GM20431 (cell line): ENCODE results near the gene WIPF3.

Experiments
- in situ Hi-C: fragments of 300-500 bp; cut with MseI, MboI; formaldehyde crosslinking; loops from one replicate; pipeline ENCODE4 v1.15.0; 2020; ENCODE audit warnings: low sequenced_read_pairs; ENCODE audit not compliant: unreplicated experiment

WIPF3 gene, protein sequence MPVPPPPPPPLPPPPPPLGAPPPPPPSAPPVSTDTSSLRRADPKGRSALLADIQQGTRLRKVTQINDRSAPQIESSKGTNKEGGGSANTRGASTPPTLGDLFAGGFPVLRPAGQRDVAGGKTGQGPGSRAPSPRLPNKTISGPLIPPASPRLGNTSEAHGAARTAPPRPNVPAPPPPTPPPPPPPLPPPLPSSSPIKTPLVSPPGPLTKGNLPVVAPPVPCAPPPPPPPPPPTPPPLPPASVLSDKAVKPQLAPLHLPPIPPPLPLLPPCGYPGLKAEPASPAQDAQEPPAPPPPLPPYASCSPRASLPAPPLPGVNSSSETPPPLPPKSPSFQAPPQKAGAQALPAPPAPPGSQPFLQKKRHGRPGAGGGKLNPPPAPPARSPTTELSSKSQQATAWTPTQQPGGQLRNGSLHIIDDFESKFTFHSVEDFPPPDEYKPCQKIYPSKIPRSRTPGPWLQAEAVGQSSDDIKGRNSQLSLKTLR

GRCh38 chr7:29806208-29806994, at the start of gene WIPF3:
Gene WIPF3, plus strand, starts transcription at chr7:29806508. Its CDS starts 28,217 bp downstream, at chr7:29834725.
- in situ Hi-C loops, result no loop called here

DNA sequence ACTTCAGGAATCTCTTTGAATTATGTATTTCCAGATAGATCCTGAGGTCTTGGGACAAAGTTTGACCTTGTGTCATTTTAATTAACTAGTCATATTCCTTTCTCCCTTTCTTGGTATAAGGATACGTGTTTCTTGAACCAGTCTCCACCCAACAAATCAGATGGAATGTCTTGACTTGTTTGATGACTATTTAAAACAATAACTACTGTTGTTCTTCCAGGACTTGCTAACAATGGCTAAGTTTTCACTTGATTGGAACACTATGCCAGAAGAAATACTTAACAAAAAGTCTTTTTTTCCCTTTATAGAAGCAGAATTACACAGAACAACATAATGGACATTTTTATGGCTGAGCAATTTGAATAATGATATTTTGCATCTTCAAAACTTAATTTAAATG, 43.0 kb upstream of the WIPF3 start:
- in situ Hi-C loops, result no loop called here

DNA sequence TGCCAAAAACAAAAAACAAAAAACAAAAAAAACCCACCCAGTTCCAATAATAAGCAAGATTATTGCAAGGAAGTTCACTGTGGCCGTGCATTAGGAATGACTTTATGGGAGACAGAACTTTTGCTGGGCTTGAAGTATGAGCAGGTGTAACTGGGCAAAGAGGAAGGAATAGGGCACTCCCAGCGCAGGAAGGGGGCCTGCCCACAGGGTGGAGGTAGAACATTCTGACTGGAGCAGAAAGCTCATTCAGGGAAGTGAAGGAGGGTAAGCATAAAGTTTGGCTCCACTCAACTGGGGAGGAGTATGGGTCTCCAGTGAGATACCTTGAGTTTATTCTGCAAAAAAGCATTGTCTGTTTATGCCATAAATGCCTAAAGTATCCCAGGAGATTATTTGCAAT, 42.1 kb upstream of the WIPF3 start:
- in situ Hi-C loops, result no loop called here

- in situ Hi-C loops, result no loop called here
These were observed 40.8 kb upstream of the WIPF3 start for GRCh38 chr7:29765490-29765889.

GRCh38 chr7:29770371-29770770, 35.9 kb upstream of the WIPF3 start:
- in situ Hi-C loops, result no loop called here

DNA sequence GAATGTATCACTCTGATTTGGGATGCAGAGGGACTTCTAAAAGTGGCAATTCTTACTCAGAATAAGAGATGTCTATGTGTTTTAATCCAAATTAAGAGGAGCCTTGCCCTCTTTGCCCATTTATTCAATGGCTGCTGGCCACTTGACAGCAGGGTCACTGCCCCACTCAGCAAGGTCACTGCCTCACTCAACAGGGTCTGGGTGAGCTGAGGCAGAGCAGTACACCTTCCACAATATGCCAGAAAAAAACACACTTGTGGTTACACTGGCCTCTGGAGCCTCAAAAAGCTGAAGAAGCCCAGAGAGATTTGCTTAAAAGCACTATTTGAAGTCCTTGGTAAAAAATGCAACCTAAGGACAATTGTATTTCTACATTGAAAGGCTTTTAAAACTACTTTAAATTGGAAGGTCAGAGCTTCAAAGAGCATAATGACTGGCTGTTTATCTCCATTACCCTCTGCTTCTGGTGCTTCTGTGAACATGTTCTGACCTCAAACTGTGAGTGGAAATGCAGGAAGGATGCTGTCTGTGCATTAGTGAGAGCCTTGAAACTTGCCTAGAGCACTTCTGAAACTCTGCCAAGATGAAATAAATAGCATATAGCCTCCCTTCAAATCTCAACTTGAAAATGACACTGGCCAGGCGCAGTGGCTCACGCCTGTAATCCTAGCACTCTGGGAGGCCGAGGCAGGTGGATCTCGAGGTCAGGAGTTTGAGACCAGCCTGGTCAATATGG, 35.1 kb upstream of the WIPF3 start:
- in situ Hi-C loops, result no loop called here

GRCh38 chr7:29779017-29779416, 27.3 kb upstream of the WIPF3 start:
- in situ Hi-C loops, result no loop called here

- in situ Hi-C loops, result no loop called here
These were observed 26.0 kb upstream of the WIPF3 start for GRCh38 chr7:29780346-29780745.

DNA sequence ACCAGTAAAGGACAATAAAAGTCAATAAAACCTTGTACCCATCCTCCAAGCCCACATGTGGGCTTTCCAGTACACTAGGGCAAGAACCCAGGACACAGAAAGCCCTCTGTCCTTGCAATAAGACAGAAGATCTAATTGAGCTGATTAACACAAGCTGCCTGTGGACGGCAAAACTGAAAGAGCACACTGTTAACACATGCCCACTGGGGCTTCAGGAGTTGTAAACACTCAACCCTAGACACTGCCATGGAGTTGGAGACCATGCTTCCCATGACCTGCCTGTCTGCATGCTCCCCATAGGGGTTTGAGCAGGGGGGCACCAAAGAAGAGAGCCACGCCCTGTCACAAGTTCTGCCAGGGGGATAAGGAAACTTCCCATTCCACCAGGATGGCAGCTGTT, 22.6 kb upstream of the WIPF3 start:
- in situ Hi-C loops, result no loop called here

GRCh38 chr7:29793507-29793906, 12.8 kb upstream of the WIPF3 start:
- in situ Hi-C loops, result no loop called here

GRCh38 chr7:29794959-29795629, 11.2 kb upstream of the WIPF3 start:
- in situ Hi-C loops, result no loop called here

DNA sequence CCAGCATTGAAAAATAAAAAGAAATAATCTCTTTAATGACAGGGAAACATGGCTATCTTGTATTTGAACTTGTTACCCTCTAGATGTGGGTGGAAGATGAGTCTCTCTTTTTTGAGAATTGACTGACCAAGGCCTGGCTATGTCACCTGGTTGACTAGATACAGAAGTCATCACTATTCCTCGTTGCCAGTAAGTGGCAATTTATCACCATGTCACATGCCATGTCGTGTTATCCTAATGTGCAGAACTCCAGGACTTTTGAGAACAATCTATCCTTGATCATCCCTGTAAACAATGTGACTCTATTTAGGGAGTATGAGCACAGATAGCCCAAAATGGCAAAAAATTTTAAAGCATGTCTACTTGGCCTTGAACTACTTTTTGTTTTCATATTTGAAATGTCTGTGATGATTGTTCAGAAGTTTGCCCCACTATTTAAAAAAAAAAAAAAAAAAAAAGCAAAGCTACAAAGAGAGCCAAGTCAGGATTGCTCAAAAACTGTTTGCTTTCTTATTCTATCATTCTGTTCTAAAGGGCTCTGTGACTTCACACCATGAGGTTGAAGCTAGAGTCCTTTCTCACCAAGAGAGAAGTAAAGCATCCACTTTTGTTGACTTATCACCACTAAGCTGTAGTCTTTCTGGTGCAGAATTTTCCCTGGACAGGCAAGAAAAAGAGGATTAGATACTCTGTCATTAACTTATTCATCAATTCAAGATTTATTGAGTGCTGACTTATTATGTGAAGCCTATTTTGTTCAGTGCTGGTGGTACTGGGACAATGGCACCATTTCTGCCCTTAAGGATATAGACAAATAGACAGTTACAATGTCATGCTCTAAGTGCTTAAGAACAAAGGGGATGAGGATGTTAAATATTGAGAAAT, 10.4 kb upstream of the WIPF3 start:
- in situ Hi-C loops, result no loop called here

DNA sequence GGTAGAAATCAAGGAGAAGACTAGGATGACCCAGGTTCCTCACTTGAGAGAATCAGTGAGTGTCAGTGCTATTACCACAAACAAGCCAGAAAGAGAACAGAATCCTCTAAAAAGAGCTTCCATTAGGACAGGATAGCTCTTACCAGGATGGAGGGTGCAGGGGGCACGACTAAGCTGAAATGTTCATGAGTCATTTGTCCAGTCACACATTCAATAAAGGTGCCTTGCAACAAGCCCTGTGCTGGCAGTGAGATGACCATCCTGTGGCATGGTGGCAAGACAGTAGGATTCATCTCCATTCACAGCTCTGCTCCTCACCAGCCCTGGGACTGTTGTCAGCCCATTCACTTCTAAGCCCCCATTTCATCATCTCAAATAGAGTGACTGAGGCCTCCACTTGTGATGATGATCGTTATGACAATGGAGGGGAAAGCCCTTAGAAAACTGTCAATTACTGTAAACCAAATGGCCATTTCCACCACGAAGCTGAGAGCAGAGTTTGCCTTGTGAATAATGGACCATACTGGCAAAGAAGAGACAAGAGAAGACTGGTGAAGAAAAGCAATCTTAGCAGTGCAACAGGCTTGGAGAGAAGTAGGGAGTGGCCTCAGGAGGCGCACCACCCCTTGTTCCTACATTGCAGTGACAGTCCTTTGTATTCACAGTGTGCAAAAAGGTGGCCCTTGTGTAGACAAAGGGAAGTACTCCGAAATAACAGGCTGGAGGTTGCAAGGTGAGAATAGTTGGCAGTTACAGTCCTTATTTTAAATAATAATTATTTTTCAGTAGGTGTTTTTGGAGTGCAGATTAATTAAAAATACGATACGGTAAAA, 9.0 kb upstream of the WIPF3 start:
- in situ Hi-C loops, result no loop called here

- in situ Hi-C loops, result no loop called here
These were observed 7.9 kb upstream of the WIPF3 start for GRCh38 chr7:29798422-29798821.

GRCh38 chr7:29801929-29802328, 4.4 kb upstream of the WIPF3 start:
- in situ Hi-C loops, result no loop called here

GRCh38 chr7:29805031-29805430, 1.3 kb upstream of the WIPF3 start:
- in situ Hi-C loops, result no loop called here

DNA sequence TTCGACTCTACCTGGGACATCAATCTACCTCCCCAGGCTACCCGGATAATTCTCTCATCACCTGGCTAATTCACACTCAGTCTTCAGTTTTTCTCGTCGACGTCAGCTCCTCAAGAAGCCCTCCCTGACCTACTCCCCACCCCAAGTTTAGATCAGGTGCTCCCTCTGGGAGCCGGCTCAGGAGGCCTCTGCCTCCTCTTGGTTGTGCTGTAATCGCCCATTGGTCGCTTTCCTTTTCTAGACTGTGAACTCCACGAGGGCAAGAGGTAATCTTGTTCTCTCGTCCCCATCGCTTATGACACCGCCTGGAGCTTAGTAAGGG, 461 bp upstream of the WIPF3 start:
- in situ Hi-C loops, result no loop called here
